Naive B cell (primary cell): ENCODE measurements around the gene MGLL. TPM values are rescaled to one million over a fixed set of nuclear protein-coding genes. Genes with fewer than 3 reads are reported as not detected.
"Not testable (repeated sequence)": the region's sequence is repeated elsewhere in the genome, so short reads cannot be mapped to it uniquely, and the experiment has no call there.

Source experiments
- ATAC-seq, 2 donors: fragments of 150-1000 bp; cut with Tn5 transposase; 2 replicates each; pipeline ENCODE4 v1.10.0; 2021; ENCODE audit warnings: low read depth in 2 of 2, mild to moderate bottlenecking in 2 of 2, moderate library complexity in 2 of 2
- DNase-seq: peaks from one replicate; pipeline ENCODE4 v3.0.0; 2022
- H3K27ac Mint-ChIP-seq, 6 donors: one replicate each; pipeline ENCODE4 v1.8.0; 2020 to 2022; ENCODE audit warnings: mild to moderate bottlenecking in 6 of 6, mixed read lengths in 6 of 6, moderate library complexity in 5 of 6, inconsistent platforms in 2 of 6
- H3K27me3 Mint-ChIP-seq, 3 donors: one replicate each; pipeline ENCODE4 v1.8.0; 2021 to 2022; ENCODE audit warnings: mixed read lengths in 3 of 3, mild to moderate bottlenecking in 1 of 3
- H3K36me3 Mint-ChIP-seq, 2 donors: one replicate each; pipeline ENCODE4 v1.8.0; 2020 to 2022; ENCODE audit warnings: mixed read lengths in 2 of 2, inconsistent platforms in 1 of 2, mild to moderate bottlenecking in 1 of 2
- H3K4me1 Mint-ChIP-seq, 3 donors: one replicate each; pipeline ENCODE4 v1.8.0; 2020 to 2022; ENCODE audit warnings: mixed read lengths in 3 of 3, inconsistent platforms in 1 of 3, mild to moderate bottlenecking in 1 of 3, moderate library complexity in 1 of 3
- H3K4me3 Mint-ChIP-seq, 8 donors: one replicate each; pipeline ENCODE4 v1.8.0; 2020 to 2022; ENCODE audit warnings: mild to moderate bottlenecking in 8 of 8, mixed read lengths in 8 of 8, moderate library complexity in 8 of 8, inconsistent platforms in 2 of 8
- H3K9me3 Mint-ChIP-seq, 7 donors: one replicate each; pipeline ENCODE4 v1.8.0; 2020 to 2022; ENCODE audit warnings: mixed read lengths in 7 of 7, mild to moderate bottlenecking in 5 of 7, inconsistent platforms in 2 of 7, moderate library complexity in 1 of 7
- polyA plus RNA-seq, 6 donors: library from polyadenylated mRNA; unstranded; fragments of 300-500 nt; fragmentation: Illumina TruSeq; gene quantifications; one replicate each; pipeline ENCODE4 v1.2.3, GENCODE V29; 2021; ENCODE audit warnings: low read depth in 6 of 6

The MGLL gene
- polyA plus RNA-seq, 6 donors from 2014 or later: 0.40 to 3.6 (median 1.3) TPM; not detected in 1

DNA sequence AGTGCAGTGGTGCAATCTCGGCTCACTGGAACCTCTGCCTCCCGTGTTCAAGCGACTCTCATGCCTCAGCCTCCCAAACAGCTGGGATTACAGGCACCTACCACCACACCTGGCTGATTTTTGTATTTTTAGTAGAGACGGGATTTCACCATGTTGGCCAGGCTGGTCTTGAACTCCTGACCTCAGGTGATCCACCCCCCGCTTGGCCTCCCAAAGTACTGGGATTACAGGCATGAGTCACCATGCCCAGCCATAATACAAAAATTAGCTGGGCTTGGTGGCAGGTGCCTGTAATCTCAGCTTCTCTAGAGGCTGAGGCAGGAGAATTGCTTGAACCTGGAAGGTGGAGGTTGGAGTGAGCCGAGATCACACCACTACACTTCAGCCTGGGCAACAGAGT, 167.3 kb downstream of the MGLL start:
- not testable (repeated sequence) for H3K4me3 Mint-ChIP-seq, ATAC-seq, H3K36me3 Mint-ChIP-seq, H3K27me3 Mint-ChIP-seq, DNase-seq, H3K4me1 Mint-ChIP-seq, H3K9me3 Mint-ChIP-seq, H3K27ac Mint-ChIP-seq

DNA sequence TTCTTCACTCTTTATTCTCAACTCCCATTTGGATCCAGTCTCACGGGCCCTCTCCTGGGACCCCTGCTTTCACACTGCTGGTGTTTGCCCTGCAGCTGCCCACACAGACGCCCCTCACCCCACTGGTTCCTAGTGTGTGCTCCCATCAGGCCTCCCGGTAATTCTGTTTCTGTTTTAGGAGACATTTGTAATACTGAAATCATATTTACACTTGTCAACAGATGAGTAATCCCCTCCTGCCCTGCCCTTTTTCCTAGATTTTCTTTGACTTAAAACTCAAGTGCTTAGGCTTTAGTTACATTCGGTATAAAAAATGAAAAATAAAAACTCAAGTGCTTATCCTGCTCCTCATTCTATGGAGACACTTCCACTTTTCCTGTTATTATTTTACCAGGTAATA, 167.9 kb downstream of the MGLL start:
- Mint-ChIP-seq H3K27me3 (no peaks in the 10 kb centered on the region), H3K27ac (peak overlapping the region in 1 of 6 donors; percentile 6), H3K4me1 (no peaks in the 10 kb centered on the region), H3K4me3 (no peak overlapping the region), H3K36me3 (no peaks in the 10 kb centered on the region), H3K9me3 (no peaks in the 10 kb centered on the region)
- DNase-seq (no peak), ATAC-seq (no peak)

DNA sequence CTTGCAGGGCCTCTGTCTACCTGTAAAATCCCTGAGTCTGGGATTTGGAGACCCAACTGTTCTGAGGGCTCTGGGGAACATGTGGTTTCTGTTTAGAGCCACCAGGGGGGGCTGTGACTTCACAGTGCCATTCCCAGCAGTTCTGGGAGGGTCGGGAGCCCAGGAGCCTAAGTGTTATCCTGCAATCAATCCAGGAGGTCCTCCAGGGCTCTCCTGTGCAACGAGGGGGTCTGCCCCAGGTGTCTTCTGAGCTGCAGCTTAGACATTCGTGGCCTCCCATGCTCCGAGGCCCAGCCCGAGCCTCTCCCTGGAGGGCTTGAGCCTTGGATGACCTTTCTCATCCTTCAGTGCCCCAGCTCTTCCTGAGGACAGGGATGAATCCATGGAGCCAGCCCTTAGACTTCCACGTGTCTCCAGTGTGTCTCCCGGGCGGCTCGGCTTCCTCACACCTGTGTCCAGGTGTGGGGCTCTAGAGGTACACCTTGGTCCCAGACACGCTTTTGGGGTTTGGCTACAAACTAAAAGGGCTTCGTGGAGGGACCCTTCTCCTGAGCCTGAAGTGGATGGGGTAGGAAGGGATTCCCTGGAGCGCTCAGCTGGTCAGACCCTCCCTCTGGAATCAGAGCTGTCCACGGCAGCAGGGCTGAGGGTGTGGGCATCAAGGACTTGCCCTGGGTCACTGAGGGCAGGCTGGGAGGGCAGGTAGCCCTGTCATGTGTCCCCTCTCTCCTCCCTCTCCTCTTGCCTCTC, 169.9 kb downstream of the MGLL start:
- DNase-seq: peak; percentile 20
- Mint-ChIP-seq H3K9me3 (no peaks in the 10 kb centered on the region), H3K4me3 (no peak overlapping the region), H3K36me3 (no peaks in the 10 kb centered on the region), H3K27me3 (no peaks in the 10 kb centered on the region), H3K4me1 (no peaks in the 10 kb centered on the region), H3K27ac (peak overlapping the region in 2 of 6 donors; percentile 4 to 56)
- ATAC-seq: peak; percentile 47 to 54

DNA sequence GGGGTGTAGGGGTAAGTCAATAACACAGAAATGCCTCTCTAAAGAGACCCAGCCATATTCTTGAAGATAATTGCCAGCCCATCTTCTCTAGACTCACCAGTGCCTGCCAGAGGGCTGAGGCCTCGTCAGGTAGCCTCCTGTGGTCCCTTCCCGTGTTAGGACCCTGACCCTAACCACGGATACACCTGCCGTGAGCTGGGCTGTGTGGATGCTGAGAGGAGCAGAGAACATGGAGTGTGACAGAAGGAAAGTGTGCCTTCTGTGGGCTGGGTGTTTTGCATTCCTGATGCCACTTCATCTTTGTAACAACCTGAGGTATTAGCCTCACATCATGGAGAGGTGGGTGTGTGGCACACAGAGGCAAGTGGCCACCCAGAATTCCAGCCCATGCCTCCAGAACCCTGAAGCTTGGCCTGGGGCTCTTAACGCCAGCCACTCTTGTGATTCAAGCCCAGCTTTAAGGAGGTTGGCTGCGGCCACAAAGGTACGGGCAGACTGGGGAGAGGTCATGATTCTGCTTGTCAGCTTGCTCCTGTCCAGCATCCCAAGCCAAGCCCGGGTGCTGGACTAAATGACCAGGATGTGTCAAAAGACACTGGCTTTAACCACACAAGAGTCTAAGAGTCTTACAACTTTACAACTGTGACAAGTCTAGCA, 170.7 kb downstream of the MGLL start:
- no peak overlapping the region for H3K27ac Mint-ChIP-seq
- no peaks in the 10 kb centered on the region for H3K36me3 Mint-ChIP-seq
- H3K27me3 Mint-ChIP-seq: no peaks in the 10 kb centered on the region
- DNase-seq (no peak), ATAC-seq (no peak)
- H3K9me3 Mint-ChIP-seq: no peaks in the 10 kb centered on the region
- no peaks in the 10 kb centered on the region for H3K4me1 Mint-ChIP-seq
- H3K4me3 Mint-ChIP-seq: no peak overlapping the region

DNA sequence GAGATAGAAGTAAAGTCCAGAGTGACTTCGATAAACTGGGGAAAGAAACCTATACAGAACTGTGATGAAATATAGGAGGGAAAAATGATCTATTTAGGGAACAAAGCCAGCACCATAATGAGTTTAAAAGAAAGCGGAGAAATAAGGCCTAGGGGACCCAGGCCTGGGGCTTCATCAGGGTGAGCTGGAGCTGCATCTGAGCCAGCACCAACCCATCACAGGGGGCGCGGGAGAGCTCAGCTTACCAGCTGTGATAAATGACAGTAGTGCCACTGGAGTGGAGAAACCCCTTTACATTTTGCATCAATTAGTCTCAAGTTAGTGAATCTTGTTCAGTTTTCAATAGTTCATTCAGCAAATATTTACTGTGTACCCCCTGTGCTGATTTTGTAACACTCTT, 172.1 kb downstream of the MGLL start:
- ATAC-seq (no peak), DNase-seq (no peak)
- Mint-ChIP-seq H3K4me1 (no peaks in the 10 kb centered on the region), H3K4me3 (no peak overlapping the region), H3K27ac (no peak overlapping the region), H3K9me3 (no peaks in the 10 kb centered on the region), H3K27me3 (no peaks in the 10 kb centered on the region), H3K36me3 (no peaks in the 10 kb centered on the region)

DNA sequence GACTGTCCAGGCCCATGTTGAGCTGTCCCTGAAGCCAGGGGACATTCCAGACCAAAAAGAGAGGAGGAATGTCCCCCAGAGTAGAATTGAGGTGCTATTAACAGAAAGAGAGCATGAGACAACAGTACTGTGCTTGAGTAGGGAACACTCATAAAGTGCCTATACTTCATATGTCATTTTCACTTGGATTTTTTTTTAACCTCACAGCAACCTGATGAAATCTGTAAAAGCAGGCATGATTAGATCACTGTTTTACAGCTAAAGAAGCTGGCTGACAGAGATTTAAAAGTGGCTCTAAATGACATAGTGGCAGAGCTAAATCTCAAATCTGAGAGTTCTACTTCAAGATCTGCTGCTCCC, 174.5 kb downstream of the MGLL start:
- Mint-ChIP-seq H3K27ac (no peak overlapping the region), H3K27me3 (no peaks in the 10 kb centered on the region), H3K4me3 (no peak overlapping the region), H3K9me3 (no peaks in the 10 kb centered on the region), H3K36me3 (no peaks in the 10 kb centered on the region), H3K4me1 (peaks cover 0 to 10% (median 6%) of the 10 kb centered on the region in 3 donors)
- DNase-seq (no peak), ATAC-seq (no peak)

DNA sequence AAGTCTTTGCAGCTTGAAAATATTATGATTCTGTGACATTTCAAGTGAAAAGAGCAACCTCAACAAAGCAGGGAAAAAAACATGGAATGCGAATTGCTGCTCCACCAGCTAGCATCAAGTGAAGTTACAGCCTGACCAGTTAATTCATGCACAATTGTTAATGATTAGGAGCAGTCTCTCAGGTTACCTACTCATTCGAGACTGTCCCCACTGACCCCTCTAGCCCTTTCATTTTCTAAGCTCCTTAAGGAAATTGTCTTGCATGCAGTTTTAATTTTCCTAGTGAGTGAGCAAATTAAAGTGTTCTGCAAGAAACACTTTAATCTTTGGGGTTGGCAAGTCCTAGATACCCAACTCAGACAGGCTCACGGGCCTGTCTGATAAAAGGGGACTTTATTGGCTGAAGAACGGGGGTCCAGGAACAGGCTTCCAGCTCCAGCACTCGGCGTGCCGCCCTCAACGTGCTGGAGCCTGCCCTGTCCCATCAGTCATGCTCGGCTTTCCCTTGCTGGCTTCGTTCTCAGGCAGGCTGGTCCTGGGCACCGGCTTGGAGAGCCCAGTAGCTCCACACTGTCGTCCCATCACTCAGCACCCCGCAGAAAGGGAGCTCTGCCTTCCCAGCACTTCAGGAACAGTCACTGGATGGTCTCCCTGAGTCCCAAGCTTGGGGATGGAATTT, 175.0 kb downstream of the MGLL start:
- H3K9me3 Mint-ChIP-seq: no peaks in the 10 kb centered on the region
- peaks cover 0 to 10% (median 6%) of the 10 kb centered on the region in 3 donors for H3K4me1 Mint-ChIP-seq
- DNase-seq: no peak
- no peak overlapping the region for H3K4me3 Mint-ChIP-seq
- H3K27ac Mint-ChIP-seq: no peak overlapping the region
- H3K27me3 Mint-ChIP-seq: no peaks in the 10 kb centered on the region
- ATAC-seq: no peak
- H3K36me3 Mint-ChIP-seq: no peaks in the 10 kb centered on the region

DNA sequence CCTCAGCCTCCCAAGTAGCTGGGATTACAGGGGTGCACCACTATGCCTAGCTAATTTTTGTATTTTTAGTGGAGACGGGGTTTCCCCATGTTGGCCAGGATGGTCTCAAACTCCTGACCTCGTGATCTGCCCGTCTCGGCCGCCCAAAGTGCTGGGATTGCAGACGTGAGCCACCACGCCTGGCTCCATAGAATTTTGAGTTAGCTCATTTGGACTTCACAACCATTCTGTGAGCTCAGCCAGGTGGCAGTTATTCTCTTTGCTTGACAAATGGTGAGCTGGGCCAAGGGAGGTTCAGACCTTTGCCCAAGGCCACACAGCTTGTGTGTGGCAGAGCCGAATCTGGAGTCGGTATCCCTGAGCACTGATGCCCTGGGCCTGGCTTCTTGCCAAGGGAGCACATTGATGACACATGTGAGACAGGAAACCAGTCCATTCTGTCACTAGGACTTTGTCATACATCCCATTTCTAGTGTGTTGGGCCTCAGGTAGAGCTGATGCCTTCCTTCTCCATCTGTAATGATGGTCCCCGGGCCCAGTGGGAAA, 175.7 kb downstream of the MGLL start:
- DNase-seq: no peak
- Mint-ChIP-seq H3K36me3 (no peaks in the 10 kb centered on the region), H3K9me3 (no peaks in the 10 kb centered on the region), H3K4me1 (peaks cover 0 to 10% (median 6%) of the 10 kb centered on the region in 3 donors), H3K27ac (no peak overlapping the region), H3K27me3 (no peaks in the 10 kb centered on the region), H3K4me3 (no peak overlapping the region)
- no peak for ATAC-seq

DNA sequence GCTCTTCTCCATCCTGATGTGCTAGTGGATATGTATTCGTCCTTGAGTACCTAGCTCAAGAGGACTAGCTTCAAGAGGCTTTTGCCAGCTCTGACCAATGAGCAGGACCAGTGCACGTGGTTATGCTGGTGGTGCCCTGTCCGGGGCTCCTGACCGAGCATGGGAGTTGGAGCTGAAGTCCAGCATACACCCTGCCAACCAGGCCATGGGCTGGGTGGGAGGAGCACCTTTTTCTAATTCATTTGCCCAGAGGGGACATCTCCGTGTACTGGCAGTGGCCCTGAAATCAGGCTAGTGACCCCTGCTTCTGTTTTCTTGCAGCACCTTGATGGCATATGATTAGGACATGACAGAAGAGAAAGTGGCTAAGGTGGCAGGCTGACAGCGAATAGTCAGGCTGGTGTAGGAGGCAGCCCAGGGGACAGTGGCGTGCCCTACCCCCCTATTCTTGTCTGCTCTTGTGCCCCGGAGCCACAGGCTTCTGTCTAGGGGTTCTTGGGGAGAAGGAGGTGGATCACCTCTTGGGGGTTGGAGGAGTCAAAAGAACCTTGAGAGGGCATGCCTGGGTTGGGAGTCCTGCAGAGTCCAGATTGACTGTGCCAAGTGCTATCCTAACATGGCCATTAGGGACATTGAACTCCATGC, 176.8 kb downstream of the MGLL start:
- no peak for DNase-seq
- Mint-ChIP-seq H3K36me3 (no peaks in the 10 kb centered on the region), H3K27me3 (no peaks in the 10 kb centered on the region), H3K9me3 (no peaks in the 10 kb centered on the region), H3K4me3 (no peak overlapping the region), H3K27ac (no peak overlapping the region), H3K4me1 (peaks cover 0 to 10% (median 6%) of the 10 kb centered on the region in 3 donors)
- no peak for ATAC-seq

DNA sequence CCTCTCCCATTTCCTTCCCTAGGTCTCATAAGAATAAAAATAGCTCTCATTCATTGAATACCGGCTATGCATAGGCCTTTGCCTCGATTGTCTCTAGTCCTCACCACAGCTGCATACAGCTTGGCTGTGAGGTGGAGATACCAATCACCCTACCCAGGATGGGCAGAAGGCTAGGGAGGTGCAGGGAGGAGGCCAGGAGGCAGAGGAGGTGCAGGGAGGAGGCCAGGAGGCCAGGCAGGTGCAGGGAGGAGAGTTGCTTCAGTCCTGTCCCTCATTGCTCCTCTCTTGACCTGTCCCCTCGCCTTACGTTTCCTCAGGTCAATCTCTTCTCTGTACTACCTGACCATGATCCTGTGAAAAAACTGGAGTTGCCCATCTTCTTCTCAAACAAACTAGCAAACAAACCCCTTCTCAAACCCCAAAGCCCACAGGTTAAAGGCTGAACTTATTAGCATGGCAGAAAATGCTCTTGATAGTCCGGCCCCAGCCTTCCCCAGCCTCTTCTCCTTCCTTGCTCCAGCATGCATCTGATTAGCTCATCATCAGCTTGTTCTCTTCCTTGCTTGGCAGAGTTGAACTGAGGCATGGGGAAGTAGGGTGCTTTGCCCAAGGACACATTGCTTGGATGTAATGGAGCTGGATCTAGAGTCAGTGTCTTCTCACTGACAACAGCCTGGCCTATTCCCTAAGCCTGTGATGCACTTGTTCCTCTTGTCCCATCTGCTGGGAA, 177.5 kb downstream of the MGLL start:
- H3K27me3 Mint-ChIP-seq: no peaks in the 10 kb centered on the region
- H3K36me3 Mint-ChIP-seq: no peaks in the 10 kb centered on the region
- DNase-seq (no peak), ATAC-seq (no peak)
- H3K9me3 Mint-ChIP-seq: no peaks in the 10 kb centered on the region
- H3K4me3 Mint-ChIP-seq: no peak overlapping the region
- H3K27ac Mint-ChIP-seq: peak overlapping the region in 1 of 6 donors; percentile 45
- H3K4me1 Mint-ChIP-seq: peaks cover 0 to 10% (median 6%) of the 10 kb centered on the region in 3 donors

DNA sequence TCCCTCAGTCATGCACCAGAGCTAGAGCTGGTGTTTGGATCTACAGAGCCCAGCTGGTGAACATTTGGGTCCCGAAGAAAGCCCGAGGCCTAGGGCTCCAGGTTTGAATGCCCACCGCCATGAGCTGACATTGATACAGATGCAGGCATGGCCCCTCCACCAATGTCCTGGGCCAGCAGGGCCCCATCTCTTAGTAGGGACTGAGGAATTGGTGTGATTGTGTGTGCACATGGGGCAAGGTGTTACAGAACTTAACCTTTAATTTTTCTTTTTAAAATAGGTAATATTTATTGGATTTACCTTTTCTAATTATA, 182.3 kb downstream of the MGLL start:
- Mint-ChIP-seq H3K36me3 (no peaks in the 10 kb centered on the region), H3K27me3 (no peaks in the 10 kb centered on the region), H3K4me3 (peak overlapping the region in 1 of 8 donors; percentile 71), H3K9me3 (no peaks in the 10 kb centered on the region), H3K27ac (no peak overlapping the region), H3K4me1 (peaks cover 0 to 14% (median 6%) of the 10 kb centered on the region in 3 donors)
- ATAC-seq: no peak
- DNase-seq: no peak

DNA sequence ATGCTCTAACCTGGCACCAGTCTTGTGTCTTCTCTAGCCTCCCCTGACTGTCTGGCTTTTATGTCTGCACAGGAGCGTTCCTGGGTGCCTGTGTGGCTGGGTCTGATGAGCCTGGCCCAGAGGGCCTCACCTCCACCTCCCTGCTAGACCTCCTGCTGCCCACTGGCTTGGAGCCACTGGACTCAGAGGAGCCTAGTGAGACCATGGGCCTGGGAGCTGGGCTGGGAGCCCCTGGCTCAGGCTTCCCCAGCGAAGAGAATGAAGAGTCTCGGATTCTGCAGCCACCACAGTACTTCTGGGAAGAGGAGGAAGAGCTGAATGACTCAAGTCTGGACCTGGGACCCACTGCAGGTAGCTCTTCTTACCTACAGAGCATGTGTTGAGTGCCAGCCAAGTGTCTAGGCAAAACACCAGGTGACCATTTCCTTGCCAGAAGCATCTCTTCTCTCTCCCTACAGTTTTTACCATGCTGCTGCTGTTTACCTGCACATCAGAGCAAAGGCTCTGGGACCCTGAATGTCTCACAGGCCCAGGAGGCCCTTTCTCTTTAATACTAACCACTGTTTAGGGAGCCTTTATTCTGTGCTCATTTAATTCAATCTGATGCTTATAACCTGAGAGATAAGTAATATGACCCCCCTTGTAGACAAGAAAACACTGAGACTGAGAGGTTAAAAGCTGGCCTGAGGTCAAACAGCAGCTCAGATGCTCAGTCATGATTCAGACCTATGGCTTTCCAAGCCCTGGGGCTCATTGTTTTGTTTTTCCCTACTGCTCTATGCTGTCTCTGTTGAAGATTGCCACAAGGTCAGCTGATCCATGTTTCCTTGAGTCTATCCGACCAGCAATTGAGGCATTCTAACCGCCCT, 182.9 kb downstream of the MGLL start:
- Mint-ChIP-seq H3K4me3 (peak overlapping the region in 1 of 8 donors; percentile 71), H3K27ac (peak overlapping the region in 1 of 6 donors; percentile 64)

More for the DNA sequence above, 182.9 kb downstream of the MGLL start:
- Mint-ChIP-seq H3K9me3 (no peaks in the 10 kb centered on the region), H3K27me3 (no peaks in the 10 kb centered on the region), H3K4me1 (peaks cover 0 to 8% (median under 1%) of the 10 kb centered on the region in 3 donors), H3K36me3 (no peaks in the 10 kb centered on the region)
- ATAC-seq (no peak), DNase-seq (no peak)
